ENCODE data around the gene ITSN1.

DNA sequence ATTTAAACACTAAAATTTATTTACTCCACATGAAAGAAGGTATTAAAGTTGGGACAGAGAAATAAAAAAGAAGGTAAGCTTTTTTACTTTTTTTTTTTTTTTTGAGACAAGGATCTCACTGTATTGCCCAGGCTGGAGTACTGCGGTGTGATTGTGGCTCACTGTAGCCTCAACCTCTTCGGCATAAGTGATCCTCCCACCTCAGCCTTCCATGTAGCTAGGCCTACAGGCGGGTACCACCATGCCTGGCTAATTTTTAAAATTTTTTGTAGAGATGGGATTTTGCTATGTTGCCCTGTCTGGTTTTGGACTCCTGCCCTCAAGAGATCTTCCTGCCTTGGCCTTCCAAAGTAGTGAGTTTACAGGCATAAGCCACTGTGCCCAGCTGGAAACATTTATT lies 106.6 kb downstream of the ITSN1 start:
- TF ChIP-seq POLR2A (IDR thresholded peaks at IDR 0.05): no peak
- TF ChIP-seq, protein P1, sequence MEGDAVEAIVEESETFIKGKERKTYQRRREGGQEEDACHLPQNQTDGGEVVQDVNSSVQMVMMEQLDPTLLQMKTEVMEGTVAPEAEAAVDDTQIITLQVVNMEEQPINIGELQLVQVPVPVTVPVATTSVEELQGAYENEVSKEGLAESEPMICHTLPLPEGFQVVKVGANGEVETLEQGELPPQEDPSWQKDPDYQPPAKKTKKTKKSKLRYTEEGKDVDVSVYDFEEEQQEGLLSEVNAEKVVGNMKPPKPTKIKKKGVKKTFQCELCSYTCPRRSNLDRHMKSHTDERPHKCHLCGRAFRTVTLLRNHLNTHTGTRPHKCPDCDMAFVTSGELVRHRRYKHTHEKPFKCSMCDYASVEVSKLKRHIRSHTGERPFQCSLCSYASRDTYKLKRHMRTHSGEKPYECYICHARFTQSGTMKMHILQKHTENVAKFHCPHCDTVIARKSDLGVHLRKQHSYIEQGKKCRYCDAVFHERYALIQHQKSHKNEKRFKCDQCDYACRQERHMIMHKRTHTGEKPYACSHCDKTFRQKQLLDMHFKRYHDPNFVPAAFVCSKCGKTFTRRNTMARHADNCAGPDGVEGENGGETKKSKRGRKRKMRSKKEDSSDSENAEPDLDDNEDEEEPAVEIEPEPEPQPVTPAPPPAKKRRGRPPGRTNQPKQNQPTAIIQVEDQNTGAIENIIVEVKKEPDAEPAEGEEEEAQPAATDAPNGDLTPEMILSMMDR (IDR thresholded peaks at IDR 0.05): no peak

Measured in thyroid gland (tissue), 4 donors.